Vagina (tissue), 2 donors: ENCODE data around the gene ELP4. TPM values are rescaled to one million over a fixed set of nuclear protein-coding genes. Genes with fewer than 3 reads are reported as not detected.

ENCODE experiments used
- DNase-seq, 2 donors: peaks; one replicate each; pipeline ENCODE4 v3.0.0-alpha.2; 2017; ENCODE audit errors: extremely low spot score in 2 of 2
- H3K27ac ChIP-seq: fragments of 200-600 bp; sonication (generic); one replicate; pipeline ENCODE4 v1.5.1; 2019
- H3K27me3 ChIP-seq: fragments of 200-600 bp; sonication (generic); one replicate; pipeline ENCODE4 v1.5.1; 2019
- H3K36me3 ChIP-seq, 2 donors: fragments of 200-600 bp; sonication (generic); one replicate each; pipeline ENCODE4 v1.5.1; 2017 to 2019
- H3K4me1 ChIP-seq: fragments of 200-600 bp; sonication (generic); one replicate; pipeline ENCODE4 v1.5.1; 2019
- H3K4me3 ChIP-seq, 2 donors: fragments of 200-600 bp; sonication (generic); 1 replicate in 1 of 2; 2 replicates in 1 of 2; pipeline ENCODE4 v1.5.1; 2016 to 2019
- H3K9me3 ChIP-seq: fragments of 200-600 bp; sonication (generic); one replicate; pipeline ENCODE4 v1.5.1; 2019
- POLR2A ChIP-seq, 2 donors: fragments of 450-650 bp; IDR thresholded peaks; one replicate each; pipeline ENCODE4 v1.6.1; 2017; ENCODE audit warnings: antibody characterized with exemption in 2 of 2, mild to moderate bottlenecking in 2 of 2, moderate library complexity in 2 of 2
- POLR2AphosphoS5 ChIP-seq, 2 donors: sonication (generic); formaldehyde crosslinking; IDR thresholded peaks; one replicate each; pipeline ENCODE4 v1.9.0; 2017; ENCODE audit warnings: antibody characterized with exemption in 2 of 2, mild to moderate bottlenecking in 2 of 2, low read depth in 1 of 2; ENCODE audit not compliant: insufficient read depth in 1 of 2
- intact Hi-C: fragments of 100-400 bp; cut with DNase I; formaldehyde crosslinking; loops from one replicate; pipeline ENCODE4 v1.15.1; 2023
- total RNA-seq: library from RNA; depleted of rRNA; stranded (reverse); fragments of >200 nt; gene quantifications from one replicate; pipeline ENCODE4 v1.2.3, GENCODE V29; 2016
- TF ChIP-seq, protein P1 (sequence below), 3 experiments: fragments of 450-650 bp in 2 of 3; fragments of 200-600 bp in 1 of 3; sonication (generic) in 1 of 3; IDR thresholded peaks; one replicate each; pipeline ENCODE4 v1.5.1; 2017 to 2019; ENCODE audit warnings: antibody characterized with exemption in 3 of 3, mild to moderate bottlenecking in 2 of 3, moderate library complexity in 2 of 3

Gene ELP4
- total RNA-seq, 1 donor from 2014 or later, result 23.3 TPM

GRCh38 chr11:31649129-31649966, 139.8 kb downstream of the ELP4 start:
- Histone ChIP-seq H3K27ac (no peak overlapping the region), H3K4me1 (peaks cover 10% of the 10 kb centered on the region), H3K9me3 (no peaks in the 10 kb centered on the region), H3K4me3 (no peak overlapping the region), H3K27me3 (no peaks in the 10 kb centered on the region), H3K36me3 (no peaks in the 10 kb centered on the region)
- TF ChIP-seq POLR2AphosphoS5 (IDR thresholded peaks at IDR 0.05; ENCODE audit: insufficient read depth in 1 of 2, low read depth in 1 of 2) (no peak), POLR2A (IDR thresholded peaks at IDR 0.05) (no peak)
- TF ChIP-seq, protein P1, sequence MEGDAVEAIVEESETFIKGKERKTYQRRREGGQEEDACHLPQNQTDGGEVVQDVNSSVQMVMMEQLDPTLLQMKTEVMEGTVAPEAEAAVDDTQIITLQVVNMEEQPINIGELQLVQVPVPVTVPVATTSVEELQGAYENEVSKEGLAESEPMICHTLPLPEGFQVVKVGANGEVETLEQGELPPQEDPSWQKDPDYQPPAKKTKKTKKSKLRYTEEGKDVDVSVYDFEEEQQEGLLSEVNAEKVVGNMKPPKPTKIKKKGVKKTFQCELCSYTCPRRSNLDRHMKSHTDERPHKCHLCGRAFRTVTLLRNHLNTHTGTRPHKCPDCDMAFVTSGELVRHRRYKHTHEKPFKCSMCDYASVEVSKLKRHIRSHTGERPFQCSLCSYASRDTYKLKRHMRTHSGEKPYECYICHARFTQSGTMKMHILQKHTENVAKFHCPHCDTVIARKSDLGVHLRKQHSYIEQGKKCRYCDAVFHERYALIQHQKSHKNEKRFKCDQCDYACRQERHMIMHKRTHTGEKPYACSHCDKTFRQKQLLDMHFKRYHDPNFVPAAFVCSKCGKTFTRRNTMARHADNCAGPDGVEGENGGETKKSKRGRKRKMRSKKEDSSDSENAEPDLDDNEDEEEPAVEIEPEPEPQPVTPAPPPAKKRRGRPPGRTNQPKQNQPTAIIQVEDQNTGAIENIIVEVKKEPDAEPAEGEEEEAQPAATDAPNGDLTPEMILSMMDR (IDR thresholded peaks at IDR 0.05), result no peak
- DNase-seq, result no peak
- intact Hi-C loops, result no loop called here

DNA sequence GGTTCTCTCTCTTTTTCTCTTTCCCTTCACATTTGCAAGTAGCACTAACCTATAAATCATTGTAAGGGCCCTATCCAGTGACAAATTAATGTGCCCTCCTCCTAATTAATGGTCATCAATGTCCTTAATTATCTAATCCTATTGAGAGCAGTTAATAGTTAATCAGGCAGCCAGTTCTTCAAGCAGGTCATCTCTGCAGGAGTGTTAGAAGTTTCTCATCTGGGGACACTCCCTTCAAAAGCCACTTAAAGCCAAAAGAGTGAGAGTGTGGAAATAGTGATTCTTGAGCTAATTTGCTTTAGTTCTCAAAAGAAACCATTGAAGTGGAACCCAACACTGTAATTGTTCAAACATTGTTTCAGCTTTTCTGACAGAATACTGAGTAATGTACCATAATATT, 141.6 kb downstream of the ELP4 start:
- H3K4me3 ChIP-seq, result no peak overlapping the region
- H3K36me3 ChIP-seq, result no peaks in the 10 kb centered on the region
- H3K4me1 ChIP-seq, result peaks cover 2% of the 10 kb centered on the region
- DNase-seq, result no peak
- no peaks in the 10 kb centered on the region for H3K9me3 ChIP-seq
- no peaks in the 10 kb centered on the region for H3K27me3 ChIP-seq
- TF ChIP-seq POLR2AphosphoS5 (IDR thresholded peaks at IDR 0.05; ENCODE audit: insufficient read depth in 1 of 2, low read depth in 1 of 2) (no peak), POLR2A (IDR thresholded peaks at IDR 0.05) (no peak)
- TF ChIP-seq, protein P1 (IDR thresholded peaks at IDR 0.05), result no peak
- H3K27ac ChIP-seq, result no peak overlapping the region
- intact Hi-C loops, result no loop called here

DNA sequence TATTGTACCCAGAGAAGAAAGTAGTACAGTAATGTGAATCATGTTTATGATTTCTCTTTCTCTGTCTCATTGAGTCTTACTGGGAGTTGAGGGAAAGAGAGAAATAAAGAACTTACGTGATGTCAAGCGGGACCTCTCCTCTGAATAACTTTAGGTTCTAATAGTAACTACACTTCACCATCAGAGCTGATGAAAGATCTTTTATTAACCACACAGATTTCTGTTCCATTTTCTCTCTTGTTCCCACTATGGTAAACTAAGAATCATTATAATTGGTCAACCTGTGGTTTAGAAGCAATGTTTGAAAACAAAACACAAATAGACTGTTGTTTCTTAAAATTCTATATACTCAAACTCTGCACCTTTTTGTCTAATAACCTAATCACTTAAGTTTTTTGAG, 142.3 kb downstream of the ELP4 start:
- intact Hi-C loops, result no loop called here
- Histone ChIP-seq H3K27ac (no peak overlapping the region), H3K4me3 (no peak overlapping the region), H3K36me3 (no peaks in the 10 kb centered on the region), H3K27me3 (no peaks in the 10 kb centered on the region), H3K9me3 (no peaks in the 10 kb centered on the region), H3K4me1 (no peaks in the 10 kb centered on the region)
- DNase-seq, result no peak
- TF ChIP-seq, protein P1 (IDR thresholded peaks at IDR 0.05), result no peak
- TF ChIP-seq POLR2AphosphoS5 (IDR thresholded peaks at IDR 0.05; ENCODE audit: insufficient read depth in 1 of 2, low read depth in 1 of 2) (no peak), POLR2A (IDR thresholded peaks at IDR 0.05) (no peak)

DNA sequence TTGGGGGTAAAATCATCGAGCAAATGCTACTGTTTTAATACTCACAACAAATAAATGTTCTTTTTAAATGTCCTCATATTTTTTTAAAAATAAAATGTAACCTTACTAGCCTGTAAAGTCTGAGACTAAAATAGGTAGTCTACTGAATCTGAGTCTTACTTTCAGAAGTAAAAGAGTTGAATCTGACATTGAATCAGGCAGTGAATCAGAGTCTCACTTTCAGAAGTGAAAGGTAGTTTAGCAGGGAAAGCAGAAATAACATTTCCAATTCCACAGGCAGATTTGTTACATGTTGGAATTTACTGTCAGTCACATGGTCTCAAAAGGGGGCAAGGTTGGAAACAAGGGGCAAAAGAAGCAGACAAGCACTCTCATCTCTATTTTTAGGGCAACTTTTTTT, 143.0 kb downstream of the ELP4 start:
- TF ChIP-seq, protein P1 (IDR thresholded peaks at IDR 0.05), result no peak
- TF ChIP-seq POLR2AphosphoS5 (IDR thresholded peaks at IDR 0.05; ENCODE audit: insufficient read depth in 1 of 2, low read depth in 1 of 2) (no peak), POLR2A (IDR thresholded peaks at IDR 0.05) (no peak)
- DNase-seq, result no peak
- Histone ChIP-seq H3K27ac (no peak overlapping the region), H3K4me1 (no peaks in the 10 kb centered on the region), H3K4me3 (no peak overlapping the region), H3K36me3 (no peaks in the 10 kb centered on the region), H3K9me3 (no peaks in the 10 kb centered on the region), H3K27me3 (no peaks in the 10 kb centered on the region)
- intact Hi-C loops, result no loop called here

DNA sequence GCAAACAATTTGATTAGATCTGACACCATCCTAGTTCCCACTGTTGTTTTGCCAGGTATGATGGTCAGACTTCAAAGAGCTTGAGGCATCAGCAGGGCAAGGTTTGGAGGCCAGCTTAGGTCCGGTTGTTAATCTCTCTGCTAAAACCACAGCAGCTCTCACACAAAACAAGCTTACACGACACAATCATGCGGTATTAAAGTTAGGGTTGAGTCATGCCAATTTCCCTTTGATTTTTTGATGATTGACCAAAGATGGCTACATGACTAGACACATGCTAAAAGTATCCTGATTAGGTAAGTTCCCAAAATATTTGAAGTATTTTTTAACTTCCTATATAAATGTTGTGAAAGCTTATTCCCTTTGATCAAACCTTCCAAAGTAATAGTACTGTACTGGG, 145.9 kb downstream of the ELP4 start:
- no peaks in the 10 kb centered on the region for H3K27me3 ChIP-seq
- no peaks in the 10 kb centered on the region for H3K36me3 ChIP-seq
- no peak overlapping the region for H3K4me3 ChIP-seq
- H3K27ac ChIP-seq, result no peak overlapping the region
- intact Hi-C loops, result no loop called here
- TF ChIP-seq POLR2AphosphoS5 (IDR thresholded peaks at IDR 0.05; ENCODE audit: insufficient read depth in 1 of 2, low read depth in 1 of 2), result no peak
- TF ChIP-seq POLR2A (IDR thresholded peaks at IDR 0.05), result no peak
- TF ChIP-seq, protein P1 (IDR thresholded peaks at IDR 0.05), result no peak
- DNase-seq, result no peak
- no peaks in the 10 kb centered on the region for H3K9me3 ChIP-seq
- no peaks in the 10 kb centered on the region for H3K4me1 ChIP-seq
